ENCODE data around the gene C1orf232.

The C1orf232 gene

DNA sequence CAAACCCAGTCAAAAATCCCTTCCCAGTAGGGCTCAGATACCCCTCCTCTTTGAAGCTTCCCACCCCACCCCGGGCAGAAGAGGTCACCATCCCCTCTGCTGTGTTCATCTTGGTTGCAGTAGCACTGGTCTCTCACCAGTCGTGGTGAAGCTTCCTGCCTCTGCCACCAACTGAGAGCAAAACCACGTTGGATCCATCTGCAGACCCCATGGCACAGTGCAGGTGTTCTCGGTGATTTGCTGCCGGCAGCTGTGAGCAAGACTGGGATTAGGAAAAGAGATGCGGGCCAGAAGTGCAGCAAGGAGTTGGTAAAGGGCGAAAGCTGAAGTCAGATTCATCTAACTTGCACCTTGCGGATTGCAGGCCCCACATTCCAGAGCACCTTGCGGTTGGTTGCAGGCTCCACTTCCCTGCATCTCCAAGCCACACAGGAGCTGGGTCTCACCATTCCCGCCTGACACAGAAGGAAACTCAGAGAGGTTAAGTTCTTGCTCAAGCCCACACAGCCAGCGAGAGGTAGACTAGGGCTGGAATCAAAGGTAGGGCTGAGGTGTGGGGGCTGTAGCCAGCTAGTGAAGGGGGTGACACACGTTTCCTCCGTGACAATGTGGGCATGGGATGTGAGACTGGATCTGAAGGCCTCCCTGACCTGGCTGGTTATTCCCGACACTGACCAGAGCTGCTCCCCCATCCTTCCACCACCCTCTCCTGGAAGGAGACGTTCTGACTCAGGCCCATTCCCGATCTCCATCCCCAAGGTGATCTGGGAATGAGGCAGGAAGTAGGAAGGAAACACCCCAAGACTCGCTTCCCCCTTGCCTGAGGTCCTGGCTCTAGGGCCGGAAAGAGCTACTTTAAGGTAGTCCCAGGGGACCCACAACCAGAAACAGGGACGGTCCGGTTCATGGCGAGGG, 13.1 kb downstream of the C1orf232 start:
- DNase-seq: no peak

DNA sequence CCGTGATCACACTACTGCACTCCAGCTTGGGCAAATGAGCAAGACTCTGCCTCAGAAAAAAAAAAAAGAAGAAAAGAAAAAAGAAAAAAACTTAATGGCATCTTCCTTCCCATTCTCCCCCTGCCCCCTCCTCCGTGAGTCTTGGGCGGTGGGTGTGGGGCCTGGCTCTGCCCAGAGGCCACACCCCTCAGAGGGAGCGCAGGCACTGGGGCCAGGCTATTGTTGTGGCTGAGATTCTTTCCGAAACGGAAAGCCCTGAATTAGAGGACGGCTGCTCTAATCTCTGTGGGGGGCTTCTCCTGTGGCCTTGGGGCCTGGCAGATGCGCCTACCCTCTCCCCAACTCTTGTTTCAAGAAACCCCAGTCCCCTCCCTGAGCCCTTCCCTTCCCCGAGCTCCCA, 14.0 kb downstream of the C1orf232 start:
- no peak for DNase-seq

DNA sequence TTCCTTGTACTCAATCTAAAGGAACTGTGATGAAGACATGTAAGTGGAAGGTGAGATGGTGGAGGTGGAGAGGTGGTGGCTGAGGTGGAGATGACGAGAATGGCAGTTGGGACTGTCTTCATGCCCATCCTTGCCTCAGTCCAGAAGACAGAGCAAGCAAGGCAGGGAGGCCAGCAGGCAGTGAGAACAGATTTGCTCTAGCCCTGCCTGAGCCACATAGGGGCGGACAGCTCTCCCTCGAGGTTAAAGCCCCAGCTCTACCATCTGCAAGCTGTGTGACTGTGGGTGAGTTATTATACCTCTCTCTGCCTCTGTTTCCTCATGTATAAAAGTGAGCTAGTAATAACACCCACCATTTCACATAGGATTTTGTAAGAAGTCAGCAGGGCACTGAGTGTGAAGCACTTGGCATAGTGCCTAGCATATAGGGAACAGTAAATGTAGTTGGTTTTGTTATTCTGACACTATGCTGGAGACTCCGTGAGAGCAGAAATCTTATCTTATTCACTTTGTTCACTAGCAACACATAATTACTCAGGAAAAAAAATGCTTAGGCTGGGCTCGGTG, 14.7 kb downstream of the C1orf232 start:
- no peak for DNase-seq

DNA sequence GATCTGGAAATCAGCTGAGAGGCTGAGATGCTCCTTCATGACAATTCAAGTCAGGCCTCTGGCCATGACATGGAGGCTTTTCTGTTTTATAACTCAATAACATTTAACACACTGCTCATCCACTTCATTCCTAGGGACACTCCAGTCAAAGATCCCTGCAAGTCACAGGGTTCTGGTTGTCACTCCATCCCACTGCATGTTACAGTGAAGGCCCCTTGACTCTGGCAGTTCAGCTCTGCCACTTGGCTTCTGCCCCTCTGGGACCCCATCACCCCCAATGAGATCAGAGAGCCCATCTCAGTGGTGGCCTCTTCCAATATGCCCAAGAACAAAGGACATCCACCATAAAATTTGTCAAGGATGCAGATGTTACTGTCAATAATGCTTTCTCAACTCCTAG, 19.9 kb downstream of the C1orf232 start:
- DNase-seq: no peak

DNA sequence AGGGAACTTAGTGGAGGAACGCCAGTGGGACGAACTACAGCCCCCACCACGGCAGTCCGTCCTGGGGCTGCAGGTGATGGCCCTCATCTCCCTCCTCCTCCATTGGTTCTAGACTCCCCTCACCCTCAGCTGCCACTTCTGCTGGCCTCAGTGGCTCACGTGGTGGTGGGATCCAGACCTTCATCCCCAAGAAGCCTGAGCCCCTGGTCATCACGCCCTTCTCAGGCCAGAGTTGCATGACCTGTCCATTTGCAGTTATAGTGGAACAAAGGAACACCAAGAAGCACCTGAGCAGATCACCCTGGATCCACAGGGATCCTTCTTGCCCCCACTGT, 22.8 kb downstream of the C1orf232 start:
- no peak for DNase-seq

DNA sequence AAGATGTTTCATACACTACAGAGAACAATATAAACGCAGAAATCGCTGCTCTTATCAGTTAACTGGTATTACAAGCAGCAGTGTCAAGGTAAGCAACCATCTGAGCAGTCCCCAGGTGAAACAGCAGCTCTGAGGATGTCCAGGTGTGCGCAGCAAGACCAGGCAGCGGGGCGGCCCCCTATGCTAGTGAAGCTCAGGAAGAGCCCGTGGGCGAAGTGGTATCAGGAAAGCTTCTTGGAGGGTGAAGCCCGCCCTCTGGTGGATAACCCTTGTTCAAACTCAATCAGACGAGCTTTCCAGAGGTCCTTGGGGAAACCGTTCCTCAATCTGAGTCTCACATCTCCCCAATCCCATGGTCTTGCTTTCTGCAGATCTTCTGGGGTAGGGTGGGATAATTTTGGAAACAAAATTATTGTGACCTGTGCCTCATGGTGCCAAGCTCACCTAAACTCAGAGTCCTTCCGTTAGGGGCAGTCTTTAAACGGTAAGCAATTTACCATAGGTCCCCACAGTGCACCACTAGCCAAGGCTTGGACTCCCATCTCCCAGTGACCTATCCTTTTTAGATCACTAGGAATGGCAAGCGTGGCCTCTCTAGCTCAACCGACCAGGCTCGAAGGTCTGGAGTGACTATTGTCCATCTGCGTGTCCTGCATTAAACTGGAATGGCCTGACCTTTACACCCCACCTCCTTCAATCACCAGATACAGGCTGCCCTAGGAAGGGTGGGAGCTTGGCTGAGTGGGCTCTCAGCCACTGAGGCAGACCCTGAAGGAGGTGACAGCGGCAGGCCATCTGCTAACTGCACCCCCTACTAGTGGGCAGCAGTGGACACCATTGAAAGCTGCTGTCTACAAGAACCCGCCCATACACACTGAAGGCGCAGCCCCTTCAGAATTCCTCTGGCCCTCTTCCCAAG, 23.5 kb downstream of the C1orf232 start:
- DNase-seq: peak; percentile 63

DNA sequence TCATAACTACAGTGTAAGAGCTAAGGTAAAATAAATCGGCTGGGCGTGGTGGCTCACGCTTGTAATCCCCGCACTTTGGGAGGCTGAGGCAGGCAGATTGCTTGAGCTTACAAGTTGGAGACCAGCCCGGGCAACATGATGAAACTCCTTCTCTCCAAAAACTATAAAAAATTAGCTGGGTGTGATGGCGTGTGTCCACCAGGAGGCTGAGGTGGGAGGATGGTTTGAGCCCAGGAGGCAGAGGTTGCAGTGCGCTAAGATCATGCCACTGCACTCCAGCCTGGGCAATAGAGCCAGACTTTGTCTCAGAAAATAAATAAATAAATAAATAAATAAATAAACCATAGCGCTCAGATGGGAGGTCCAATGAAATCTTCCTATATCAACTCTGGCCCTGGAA, 26.6 kb downstream of the C1orf232 start:
- DNase-seq: no peak

DNA sequence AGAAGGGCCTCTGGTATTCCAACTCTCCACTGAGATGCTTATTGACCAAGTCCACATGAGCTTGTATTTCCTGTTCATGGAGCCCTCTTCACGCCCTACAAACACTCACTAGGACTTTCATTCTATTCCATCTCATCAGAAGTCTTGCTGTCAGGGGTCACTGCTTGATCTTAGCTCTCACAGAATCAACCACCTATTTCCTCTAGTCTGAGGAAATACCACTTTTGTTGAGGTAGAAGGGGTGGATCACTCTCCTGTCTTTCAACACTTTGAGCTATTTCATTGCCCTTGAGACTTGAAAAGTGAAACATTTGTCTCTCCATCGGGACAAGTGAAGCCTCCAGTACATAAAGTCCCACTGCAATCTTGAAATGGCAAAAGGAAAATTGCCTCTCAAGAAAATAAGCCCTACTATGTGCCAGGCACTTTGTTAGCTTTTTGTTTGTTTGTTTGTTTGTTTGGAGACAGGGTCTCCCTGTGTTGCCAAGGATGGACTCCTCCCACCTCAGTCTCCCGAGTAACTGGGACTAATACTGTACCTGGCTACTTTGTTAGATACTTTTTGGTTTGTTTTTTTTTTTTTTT, 29.7 kb downstream of the C1orf232 start:
- no peak for DNase-seq

DNA sequence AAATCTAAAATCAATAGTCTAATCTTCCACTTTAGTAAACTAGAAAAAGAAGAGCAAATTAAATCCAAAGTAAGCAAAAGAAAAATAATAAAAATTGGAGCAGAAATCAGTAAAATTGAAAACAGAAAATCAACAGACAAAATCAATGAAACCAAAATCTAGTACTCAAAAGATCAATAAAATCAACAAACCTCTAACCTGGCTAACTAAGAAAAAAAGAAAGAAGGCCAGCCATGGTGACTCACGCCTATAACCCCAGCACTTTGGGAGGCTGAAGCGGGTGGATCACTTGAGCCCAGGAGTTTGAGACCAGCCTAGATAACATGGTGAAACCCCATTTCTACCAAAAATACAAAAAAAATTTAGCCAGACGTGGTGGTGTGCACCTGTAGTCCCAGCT, 34.3 kb downstream of the C1orf232 start:
- DNase-seq: no peak

DNA sequence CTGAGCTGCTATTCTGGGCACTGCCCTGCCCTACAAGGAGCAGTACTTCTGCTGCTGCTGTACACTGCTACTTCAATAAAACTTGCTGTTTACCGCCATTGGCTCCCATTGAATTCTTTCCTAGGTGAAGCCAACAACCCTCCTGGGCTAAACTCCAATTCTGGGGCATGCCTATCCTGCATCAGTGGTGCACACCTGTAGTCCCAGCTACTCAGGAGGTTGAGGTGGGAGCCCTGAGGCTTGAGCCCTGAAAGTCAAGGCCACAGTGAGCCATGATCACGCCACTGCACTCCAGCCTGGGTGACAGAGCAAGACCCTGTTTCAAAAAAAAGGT, 36.0 kb downstream of the C1orf232 start:
- DNase-seq: no peak

DNA sequence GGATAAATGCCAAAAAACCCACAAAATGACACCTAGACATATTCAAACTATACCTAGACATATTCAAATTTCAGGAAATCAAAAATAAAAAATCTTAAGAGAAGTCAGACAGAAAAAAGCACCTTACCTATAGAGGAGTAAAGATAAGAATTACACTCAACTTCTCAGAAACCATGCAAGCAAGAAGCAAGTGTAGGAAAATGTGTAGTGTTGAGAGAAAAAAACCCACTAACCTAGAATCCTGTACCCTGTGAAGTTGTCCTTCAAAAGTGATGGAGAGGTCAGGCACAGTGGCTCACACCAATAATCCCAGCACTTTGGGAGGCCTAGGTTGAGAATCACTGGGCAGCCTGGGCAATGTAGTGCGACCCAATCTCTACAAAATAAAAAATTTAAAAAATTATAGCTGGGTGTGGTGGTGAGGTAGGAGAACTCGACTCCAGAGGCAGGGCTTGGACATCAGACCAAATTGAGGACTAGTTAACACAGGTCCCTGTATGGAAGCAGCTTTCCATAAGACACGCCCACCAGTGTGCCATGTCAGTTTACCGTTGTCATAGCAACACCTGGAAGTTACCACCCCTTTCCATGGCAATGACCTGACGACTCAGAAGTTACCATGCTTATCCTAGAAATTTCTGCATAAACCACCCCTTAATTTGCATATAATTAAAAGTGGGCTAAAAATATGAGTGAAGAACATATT, 36.5 kb downstream of the C1orf232 start:
- no peak for DNase-seq

DNA sequence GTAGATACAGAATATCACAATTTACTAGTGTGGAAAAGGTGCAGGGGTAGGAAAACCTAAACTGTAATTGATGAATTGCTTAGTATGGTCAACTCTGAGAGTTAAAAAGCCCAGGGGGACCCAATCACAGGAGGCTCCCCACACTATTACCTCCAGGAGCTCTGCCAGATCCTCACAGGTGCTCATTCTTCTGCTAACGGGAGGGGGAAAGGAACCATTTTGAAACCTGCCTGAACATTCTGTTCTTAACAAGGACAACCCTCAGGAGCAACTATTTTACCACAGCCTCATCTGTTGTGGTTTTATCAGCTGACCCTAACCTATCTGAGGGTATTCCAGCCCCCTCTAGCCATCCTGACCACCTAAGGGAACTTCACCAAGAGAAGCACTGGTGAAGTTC, 38.1 kb downstream of the C1orf232 start:
- DNase-seq: no peak

DNA sequence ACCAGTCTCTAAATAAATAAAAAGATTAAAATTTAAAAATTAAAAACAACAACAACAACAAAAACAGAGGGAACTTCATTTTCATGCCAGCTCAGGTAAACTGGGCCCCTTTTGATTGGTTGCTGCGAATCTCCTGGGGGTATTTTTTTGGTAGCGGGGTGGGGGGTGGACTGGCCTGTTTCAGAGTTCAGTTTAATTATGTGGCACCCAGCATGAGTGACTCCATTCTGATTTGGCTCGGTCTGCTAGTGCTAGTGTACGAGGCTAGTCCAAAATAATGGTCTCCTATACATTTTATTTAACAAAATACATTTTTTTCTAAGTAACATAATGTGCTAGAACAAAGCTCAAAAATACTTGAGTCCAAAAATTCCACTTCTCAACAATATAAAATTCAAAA, 39.0 kb downstream of the C1orf232 start:
- DNase-seq: no peak

DNA sequence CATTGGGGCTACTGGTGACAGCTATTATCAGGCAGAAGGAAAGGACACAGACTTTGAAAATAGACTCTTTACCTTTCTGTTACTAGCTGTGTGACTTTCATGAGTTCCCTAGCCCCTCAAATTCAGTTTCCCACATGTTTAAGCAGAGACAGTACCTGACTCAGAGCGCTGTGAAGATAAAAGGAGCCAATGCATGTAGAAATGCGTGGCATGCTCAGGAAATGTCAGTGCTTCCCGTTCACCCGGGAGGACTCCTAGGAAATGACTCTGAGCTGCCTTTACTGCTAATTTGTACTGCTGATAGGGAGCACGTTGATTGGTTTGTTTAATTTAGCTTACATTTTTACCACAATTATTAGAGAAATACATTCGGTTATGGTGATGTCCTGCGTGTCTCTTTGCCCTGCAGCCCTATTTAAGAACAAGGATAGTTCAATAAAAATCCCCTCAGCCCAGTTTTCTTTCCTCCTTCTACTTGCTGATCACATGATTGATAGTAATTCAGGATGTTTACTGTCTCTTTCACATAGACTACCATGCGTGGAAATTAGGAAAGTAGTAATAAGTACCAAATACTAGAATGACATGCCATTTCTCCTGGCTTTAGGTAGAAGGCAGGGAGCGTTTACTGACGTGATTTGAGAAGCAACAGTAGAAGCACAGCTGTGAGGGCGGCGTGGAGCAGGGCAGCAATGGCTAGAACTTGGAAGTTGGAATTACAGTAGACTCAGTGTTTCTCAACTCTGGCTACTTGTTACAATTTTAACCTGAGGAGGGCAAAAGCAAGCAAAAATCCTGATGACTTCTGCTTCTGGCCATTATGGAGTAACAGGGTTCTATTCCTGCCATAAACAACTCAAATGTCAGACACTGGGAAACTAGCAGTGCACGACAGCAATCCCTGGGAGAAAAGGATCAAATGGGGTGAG, 41.3 kb downstream of the C1orf232 start:
- no peak for DNase-seq

DNA sequence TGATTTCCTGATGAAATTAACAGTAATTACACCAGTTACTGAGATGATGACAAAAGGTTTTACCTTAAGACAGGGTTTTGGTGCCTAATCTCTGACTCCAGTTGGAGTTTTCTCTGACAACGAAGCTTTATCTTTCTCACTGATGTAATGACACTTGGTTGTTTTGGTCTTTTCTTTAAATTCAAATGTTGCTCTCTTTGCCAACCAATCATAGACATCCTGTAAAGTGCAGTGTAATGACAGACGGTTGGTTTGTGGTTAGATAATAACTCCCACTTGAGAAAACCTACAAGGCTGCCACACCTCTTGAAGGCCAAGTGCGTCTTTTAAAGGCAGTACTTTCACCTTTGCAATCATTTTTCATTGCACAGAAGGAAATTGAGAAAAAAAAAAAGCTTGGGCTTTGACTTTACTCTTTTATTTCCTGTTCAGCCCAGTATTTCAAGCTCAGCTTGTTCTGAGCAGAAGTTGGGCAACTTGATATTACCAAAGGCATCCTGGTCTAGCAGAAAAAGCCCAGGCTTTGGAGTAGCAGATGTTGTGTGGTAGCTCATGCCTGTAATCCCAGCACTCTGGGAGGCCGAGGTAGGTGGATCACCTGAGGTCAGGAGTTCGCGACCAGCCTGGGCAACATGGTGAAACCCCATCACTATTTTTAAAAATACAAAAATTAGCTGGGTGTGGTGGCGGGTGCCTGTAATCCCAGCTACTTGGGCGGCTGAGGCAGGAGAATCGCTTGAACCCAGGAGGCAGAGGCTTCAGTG, 42.3 kb downstream of the C1orf232 start:
- peak; percentile 81 for DNase-seq

DNA sequence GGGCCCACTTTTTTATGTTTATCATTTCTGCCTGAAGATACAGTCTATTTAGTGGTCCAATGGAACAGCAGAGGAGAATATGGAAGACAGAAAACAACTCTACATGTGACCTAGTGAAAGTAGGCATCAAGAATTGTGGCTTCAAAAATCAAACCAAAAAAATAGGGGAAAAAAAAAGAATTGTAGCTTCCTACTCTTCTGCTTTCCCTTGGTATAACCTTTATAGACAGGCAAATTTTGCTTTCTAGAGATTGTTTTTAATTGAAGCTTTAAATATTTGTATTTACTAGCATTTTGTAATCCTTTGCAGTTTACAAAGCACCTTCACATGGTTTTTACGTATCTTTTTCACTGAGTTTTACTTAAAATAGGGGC, 42.8 kb downstream of the C1orf232 start:
- no peak for DNase-seq

DNA sequence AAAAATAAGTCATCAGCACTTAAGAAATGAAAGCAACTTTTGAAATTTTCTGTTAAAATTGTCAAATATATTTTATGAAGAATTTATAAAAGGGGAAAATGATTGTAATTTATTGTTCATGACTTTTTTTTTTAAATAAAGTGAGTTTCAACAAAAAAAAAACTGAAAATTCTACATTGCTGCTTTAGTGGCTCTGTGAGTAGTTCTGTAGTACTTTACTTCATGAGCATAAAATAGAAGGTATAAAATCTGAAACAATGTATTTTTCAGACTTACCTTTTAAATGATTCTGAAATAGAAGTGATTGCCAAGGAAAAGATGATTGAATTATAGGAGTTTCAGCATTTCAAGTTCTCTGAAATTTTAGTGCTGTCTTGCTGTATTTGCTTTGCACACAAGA, 43.4 kb downstream of the C1orf232 start:
- no peak for DNase-seq

DNA sequence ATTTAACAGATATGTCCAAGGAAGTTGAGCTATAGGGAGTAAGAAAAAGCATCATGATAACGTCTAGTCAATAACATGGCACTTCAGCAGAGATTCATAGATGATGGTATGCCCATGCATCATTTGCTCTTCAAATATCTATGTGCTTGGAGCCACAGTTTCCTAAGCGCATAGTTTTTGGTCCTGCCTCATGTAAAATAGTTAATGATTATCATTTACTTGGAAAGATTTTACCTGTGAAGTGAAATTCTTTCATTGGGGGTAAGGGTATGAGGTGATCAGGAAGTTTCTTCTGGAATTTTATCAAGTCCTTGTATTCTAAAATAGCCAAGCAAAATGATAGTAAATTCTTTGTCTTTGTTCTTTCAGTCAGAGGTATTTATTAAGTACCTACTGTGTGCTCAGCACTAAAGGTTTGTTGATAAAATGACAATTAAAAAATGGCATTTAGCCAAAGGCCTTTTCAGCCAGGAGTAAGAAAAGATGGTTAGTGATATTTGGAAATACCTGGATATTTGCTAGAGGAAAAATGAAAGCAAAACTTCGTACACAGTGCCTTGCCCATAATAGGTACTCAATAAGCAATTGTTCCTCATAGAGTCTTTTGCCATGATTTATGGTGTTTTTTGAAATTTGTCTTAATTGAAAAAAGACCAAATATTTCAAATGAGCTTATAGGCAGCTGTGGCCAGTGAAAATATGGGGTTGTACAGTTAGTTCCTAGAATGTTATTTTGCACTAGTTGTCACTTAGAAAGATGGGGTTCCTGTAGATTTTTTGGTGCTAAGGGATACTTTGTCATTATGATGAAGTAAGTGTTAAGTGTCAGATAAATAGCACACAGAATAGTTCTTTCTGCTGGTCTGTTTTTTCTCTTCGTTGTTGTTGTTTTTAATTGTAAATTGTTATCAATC, 44.1 kb downstream of the C1orf232 start:
- DNase-seq: no peak

Measured in NCI-H2227 treated with DMSO at 0.1 percent for 48 hours (cell line).